Measurements from ENCODE around the gene SGIP1.

Gene SGIP1

GRCh38 chr1:66598670-66599069, 64.7 kb downstream of the SGIP1 start:
- H3K27me3 ChIP-seq (ENCODE audit: control insufficient read depth, insufficient read depth, low read length) = no peaks in the 10 kb centered on the region
- no peaks in the 10 kb centered on the region for H3K36me3 ChIP-seq (ENCODE audit: control insufficient read depth, insufficient read depth, low read length)
- H3K4me1 ChIP-seq (ENCODE audit: control insufficient read depth, insufficient read depth, low read length) = no peaks in the 10 kb centered on the region
- no peak overlapping the region for H3K4me3 ChIP-seq (ENCODE audit: low read length)
- no peak overlapping the region for H3K27ac ChIP-seq (ENCODE audit: low read depth, low read length)
- no peak overlapping the region for H3K9ac ChIP-seq (ENCODE audit: low read length)

GRCh38 chr1:66599346-66599745, 65.4 kb downstream of the SGIP1 start:
- H3K27ac ChIP-seq (ENCODE audit: low read depth, low read length) = no peak overlapping the region
- no peaks in the 10 kb centered on the region for H3K36me3 ChIP-seq (ENCODE audit: control insufficient read depth, insufficient read depth, low read length)
- no peaks in the 10 kb centered on the region for H3K4me1 ChIP-seq (ENCODE audit: control insufficient read depth, insufficient read depth, low read length)
- no peaks in the 10 kb centered on the region for H3K27me3 ChIP-seq (ENCODE audit: control insufficient read depth, insufficient read depth, low read length)
- H3K4me3 ChIP-seq (ENCODE audit: low read length) = no peak overlapping the region
- H3K9ac ChIP-seq (ENCODE audit: low read length) = no peak overlapping the region

DNA sequence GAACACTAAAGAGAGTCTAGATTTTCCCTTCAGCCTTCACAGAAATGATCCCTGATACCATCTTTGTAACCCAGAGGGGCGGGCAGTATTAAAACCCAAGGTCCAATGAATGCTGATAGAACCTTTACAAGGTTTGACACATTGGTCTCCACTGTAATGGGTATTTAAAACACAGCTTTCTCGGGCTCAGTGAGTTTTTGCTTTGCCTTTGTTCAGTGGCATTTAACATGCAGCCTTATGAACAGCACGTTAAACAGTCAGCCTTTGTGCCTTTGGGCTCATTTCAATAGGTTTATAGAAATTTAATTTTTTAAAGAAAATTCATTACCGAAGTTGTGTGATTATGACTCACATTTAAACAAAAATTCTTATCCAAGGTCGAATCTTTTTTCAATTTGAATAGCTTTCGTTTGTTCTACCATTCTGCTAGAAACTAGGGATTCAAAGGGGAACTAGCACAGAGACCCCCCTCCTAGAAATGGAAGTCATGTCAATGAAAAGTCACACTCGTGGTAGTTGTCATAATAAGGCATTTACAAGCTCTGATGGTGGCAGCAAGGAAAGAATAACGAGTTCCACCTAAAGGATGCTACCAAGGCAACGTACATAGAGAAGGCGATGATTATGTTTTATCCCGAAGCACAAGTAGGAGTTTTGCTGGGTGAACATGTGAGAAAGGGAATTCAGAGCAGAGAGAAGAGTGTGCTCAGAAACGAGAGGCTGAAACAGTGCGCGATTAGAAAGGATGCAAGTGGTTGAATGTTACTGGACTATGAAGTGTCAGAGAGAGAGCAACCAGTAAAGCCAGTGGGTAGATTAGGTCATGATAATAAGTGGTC, 66.2 kb downstream of the SGIP1 start:
- Histone ChIP-seq H3K36me3 (ENCODE audit: control insufficient read depth, insufficient read depth, low read length) (no peaks in the 10 kb centered on the region), H3K27me3 (ENCODE audit: control insufficient read depth, insufficient read depth, low read length) (no peaks in the 10 kb centered on the region), H3K4me1 (ENCODE audit: control insufficient read depth, insufficient read depth, low read length) (no peaks in the 10 kb centered on the region), H3K4me3 (ENCODE audit: low read length) (no peak overlapping the region), H3K9ac (ENCODE audit: low read length) (no peak overlapping the region), H3K27ac (ENCODE audit: low read depth, low read length) (no peak overlapping the region)

DNA sequence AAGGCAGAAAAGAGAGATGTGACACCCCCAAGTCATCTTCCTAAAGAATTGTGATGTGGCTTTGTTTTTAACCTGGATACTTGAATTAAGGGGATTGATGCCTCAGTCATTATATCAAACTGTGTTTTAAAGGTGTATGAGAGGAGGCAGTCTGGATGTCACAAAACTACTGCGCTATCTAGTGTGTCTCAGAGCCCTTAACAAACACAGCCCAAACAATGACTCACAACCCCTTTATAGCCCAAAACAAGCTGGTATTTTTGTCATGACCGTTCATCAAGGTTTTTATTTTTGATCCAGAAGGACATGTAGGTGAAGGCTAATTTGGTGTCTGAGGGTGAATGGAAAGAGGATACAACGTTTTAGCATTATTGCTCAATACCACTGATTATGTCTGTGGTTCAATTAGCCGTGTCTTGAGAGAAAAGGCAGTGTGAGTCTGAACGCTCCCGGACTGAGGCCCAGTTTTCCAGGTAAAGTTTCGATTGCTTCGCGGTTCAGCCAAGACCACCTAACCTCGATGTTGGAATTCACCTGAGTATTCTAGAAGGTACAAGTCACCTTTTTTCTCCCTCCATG, 71.6 kb downstream of the SGIP1 start:
- no peaks in the 10 kb centered on the region for H3K27me3 ChIP-seq (ENCODE audit: control insufficient read depth, insufficient read depth, low read length)
- no peaks in the 10 kb centered on the region for H3K4me1 ChIP-seq (ENCODE audit: control insufficient read depth, insufficient read depth, low read length)
- H3K27ac ChIP-seq (ENCODE audit: low read depth, low read length) = no peak overlapping the region
- H3K4me3 ChIP-seq (ENCODE audit: low read length) = no peak overlapping the region
- H3K9ac ChIP-seq (ENCODE audit: low read length) = no peak overlapping the region
- H3K36me3 ChIP-seq (ENCODE audit: control insufficient read depth, insufficient read depth, low read length) = no peaks in the 10 kb centered on the region

- no peak overlapping the region for H3K27ac ChIP-seq (ENCODE audit: low read depth, low read length)
- no peak overlapping the region for H3K9ac ChIP-seq (ENCODE audit: low read length)
- no peak overlapping the region for H3K4me3 ChIP-seq (ENCODE audit: low read length)
- H3K36me3 ChIP-seq (ENCODE audit: control insufficient read depth, insufficient read depth, low read length) = no peaks in the 10 kb centered on the region
- H3K4me1 ChIP-seq (ENCODE audit: control insufficient read depth, insufficient read depth, low read length) = no peaks in the 10 kb centered on the region
- no peaks in the 10 kb centered on the region for H3K27me3 ChIP-seq (ENCODE audit: control insufficient read depth, insufficient read depth, low read length)
Observed at GRCh38 chr1:66606362-66607065, 72.6 kb downstream of the SGIP1 start.

GRCh38 chr1:66607458-66607857, 73.5 kb downstream of the SGIP1 start:
- Histone ChIP-seq H3K4me3 (ENCODE audit: low read length) (no peak overlapping the region), H3K9ac (ENCODE audit: low read length) (no peak overlapping the region), H3K36me3 (ENCODE audit: control insufficient read depth, insufficient read depth, low read length) (no peaks in the 10 kb centered on the region), H3K27me3 (ENCODE audit: control insufficient read depth, insufficient read depth, low read length) (no peaks in the 10 kb centered on the region), H3K4me1 (ENCODE audit: control insufficient read depth, insufficient read depth, low read length) (no peaks in the 10 kb centered on the region), H3K27ac (ENCODE audit: low read depth, low read length) (no peak overlapping the region)

DNA sequence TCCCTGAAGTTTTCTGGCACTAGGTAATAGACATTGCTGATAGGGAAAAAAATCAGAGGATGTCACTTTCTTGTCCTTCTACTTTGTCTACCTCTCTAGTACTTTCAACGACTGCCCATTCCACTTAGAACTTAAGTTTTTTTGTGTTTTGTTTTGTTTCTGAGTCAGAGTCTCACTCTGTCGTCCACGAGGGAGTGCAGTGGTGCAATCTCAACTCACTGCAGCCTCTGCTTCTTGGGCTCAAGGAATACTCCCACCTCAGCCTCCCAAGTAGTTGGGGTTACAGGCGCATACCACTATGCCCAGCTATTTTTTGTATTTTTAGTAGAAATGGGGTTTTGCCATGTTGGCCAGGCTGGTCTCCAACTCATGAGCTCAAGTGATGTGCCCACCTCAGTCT, 79.2 kb downstream of the SGIP1 start:
- Histone ChIP-seq H3K4me3 (ENCODE audit: low read length) (no peak overlapping the region), H3K36me3 (ENCODE audit: control insufficient read depth, insufficient read depth, low read length) (no peaks in the 10 kb centered on the region), H3K9ac (ENCODE audit: low read length) (no peak overlapping the region), H3K27me3 (ENCODE audit: control insufficient read depth, insufficient read depth, low read length) (no peaks in the 10 kb centered on the region), H3K27ac (ENCODE audit: low read depth, low read length) (no peak overlapping the region), H3K4me1 (ENCODE audit: control insufficient read depth, insufficient read depth, low read length) (no peaks in the 10 kb centered on the region)

DNA sequence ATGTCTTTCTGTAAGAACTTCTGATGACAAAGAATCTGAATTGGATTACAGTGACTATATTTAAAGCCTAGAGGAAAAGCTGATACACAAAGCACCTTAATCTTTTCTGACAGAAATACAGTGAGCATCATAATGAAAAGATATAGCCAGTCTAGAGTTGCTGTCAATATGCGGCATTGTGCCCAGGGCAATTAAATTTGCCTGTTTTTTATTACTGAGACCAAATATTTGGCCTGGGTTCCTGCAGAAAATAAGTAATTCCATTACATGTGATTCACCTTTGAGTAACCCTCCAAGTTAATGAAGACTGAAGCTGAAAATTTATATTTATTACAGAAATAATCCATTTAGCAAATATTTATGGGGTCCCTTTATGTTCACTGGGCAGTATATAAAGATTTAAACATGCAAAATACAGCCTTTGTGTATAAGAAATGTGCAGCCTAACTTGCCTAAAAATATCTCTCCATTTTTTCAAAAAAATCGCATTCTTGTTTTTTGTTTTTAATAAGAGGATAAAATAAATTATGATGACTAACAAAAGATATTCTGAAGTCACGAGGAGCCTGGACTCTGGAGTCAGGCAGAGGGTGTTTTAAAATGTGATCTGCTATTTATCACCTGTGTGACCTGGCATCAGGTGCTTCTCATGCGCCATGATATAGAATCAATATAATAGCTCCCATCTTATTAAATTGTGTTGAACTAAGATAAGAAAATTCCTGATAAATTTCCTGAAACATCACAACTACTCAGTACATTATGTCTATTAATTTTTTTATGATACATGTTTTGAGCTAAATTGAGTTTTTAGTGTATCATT, 83.6 kb downstream of the SGIP1 start:
- no peak overlapping the region for H3K9ac ChIP-seq (ENCODE audit: low read length)
- no peak overlapping the region for H3K27ac ChIP-seq (ENCODE audit: low read depth, low read length)
- H3K27me3 ChIP-seq (ENCODE audit: control insufficient read depth, insufficient read depth, low read length) = no peaks in the 10 kb centered on the region
- no peaks in the 10 kb centered on the region for H3K36me3 ChIP-seq (ENCODE audit: control insufficient read depth, insufficient read depth, low read length)
- no peaks in the 10 kb centered on the region for H3K4me1 ChIP-seq (ENCODE audit: control insufficient read depth, insufficient read depth, low read length)
- no peak overlapping the region for H3K4me3 ChIP-seq (ENCODE audit: low read length)

- Histone ChIP-seq H3K27ac (ENCODE audit: low read depth, low read length) (no peak overlapping the region), H3K36me3 (ENCODE audit: control insufficient read depth, insufficient read depth, low read length) (no peaks in the 10 kb centered on the region), H3K4me3 (ENCODE audit: low read length) (no peak overlapping the region), H3K4me1 (ENCODE audit: control insufficient read depth, insufficient read depth, low read length) (no peaks in the 10 kb centered on the region), H3K27me3 (ENCODE audit: control insufficient read depth, insufficient read depth, low read length) (no peaks in the 10 kb centered on the region), H3K9ac (ENCODE audit: low read length) (no peak overlapping the region)
Observed at GRCh38 chr1:66618390-66618789, 84.4 kb downstream of the SGIP1 start.

DNA sequence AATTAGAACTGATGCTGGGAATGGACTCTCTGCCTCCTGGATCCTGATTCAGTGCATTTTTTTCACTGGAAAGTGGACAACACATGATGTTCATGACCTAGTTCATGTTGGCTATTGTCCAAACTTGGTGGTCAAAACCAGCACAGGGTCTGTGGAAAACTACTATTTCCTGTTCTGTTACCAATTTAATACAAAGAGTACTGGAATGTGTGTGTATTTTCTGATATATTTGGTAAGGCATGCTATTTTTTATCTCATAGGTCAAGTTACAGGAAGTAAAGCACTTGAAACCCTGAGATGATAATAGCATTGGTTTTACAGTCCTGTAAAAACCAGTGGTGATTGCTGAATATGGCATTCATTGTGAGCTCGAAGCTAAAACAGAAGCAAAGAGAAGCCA, 89.9 kb downstream of the SGIP1 start:
- Histone ChIP-seq H3K27ac (ENCODE audit: low read depth, low read length) (no peak overlapping the region), H3K36me3 (ENCODE audit: control insufficient read depth, insufficient read depth, low read length) (no peaks in the 10 kb centered on the region), H3K27me3 (ENCODE audit: control insufficient read depth, insufficient read depth, low read length) (no peaks in the 10 kb centered on the region), H3K4me3 (ENCODE audit: low read length) (no peak overlapping the region), H3K4me1 (ENCODE audit: control insufficient read depth, insufficient read depth, low read length) (no peaks in the 10 kb centered on the region), H3K9ac (ENCODE audit: low read length) (no peak overlapping the region)

GRCh38 chr1:66624412-66625060, 90.6 kb downstream of the SGIP1 start:
- H3K4me1 ChIP-seq (ENCODE audit: control insufficient read depth, insufficient read depth, low read length) = no peaks in the 10 kb centered on the region
- H3K27ac ChIP-seq (ENCODE audit: low read depth, low read length) = no peak overlapping the region
- H3K36me3 ChIP-seq (ENCODE audit: control insufficient read depth, insufficient read depth, low read length) = no peaks in the 10 kb centered on the region
- no peak overlapping the region for H3K9ac ChIP-seq (ENCODE audit: low read length)
- H3K4me3 ChIP-seq (ENCODE audit: low read length) = no peak overlapping the region
- H3K27me3 ChIP-seq (ENCODE audit: control insufficient read depth, insufficient read depth, low read length) = no peaks in the 10 kb centered on the region

DNA sequence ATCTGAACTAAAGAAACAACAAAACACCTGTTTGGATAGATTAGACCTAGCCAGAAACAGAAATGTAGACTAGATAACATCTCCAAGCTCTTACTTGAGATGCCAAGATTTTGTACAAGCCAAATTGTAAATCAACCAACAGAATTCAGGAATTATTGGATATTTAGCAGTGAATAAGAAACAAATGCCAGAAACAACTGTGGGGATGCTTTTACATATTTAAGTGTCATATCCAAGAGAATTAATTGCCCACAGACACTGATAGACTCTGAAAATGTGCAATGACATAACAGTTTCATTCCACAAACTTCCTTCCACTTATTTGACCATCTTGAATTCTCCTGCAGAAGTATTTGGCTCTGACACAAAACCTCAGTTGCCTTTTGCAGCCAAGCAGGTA, 92.3 kb downstream of the SGIP1 start:
- Histone ChIP-seq H3K4me3 (ENCODE audit: low read length) (no peak overlapping the region), H3K4me1 (ENCODE audit: control insufficient read depth, insufficient read depth, low read length) (no peaks in the 10 kb centered on the region), H3K36me3 (ENCODE audit: control insufficient read depth, insufficient read depth, low read length) (no peaks in the 10 kb centered on the region), H3K9ac (ENCODE audit: low read length) (no peak overlapping the region), H3K27ac (ENCODE audit: low read depth, low read length) (no peak overlapping the region), H3K27me3 (ENCODE audit: control insufficient read depth, insufficient read depth, low read length) (no peaks in the 10 kb centered on the region)
